Panc1 (cell line): ENCODE data around the gene FRMD5.

Experiments used
- CTCF ChIP-seq: fragments of 450-650 bp; IDR thresholded peaks from 2 replicates; pipeline ENCODE4 v1.5.1; 2017; ENCODE audit warnings: mild to moderate bottlenecking
- POLR2AphosphoS5 ChIP-seq: IDR thresholded peaks from 2 replicates; pipeline ENCODE4 v1.6.1; 2012; ENCODE audit warnings: mild to moderate bottlenecking, low read depth, low read length, moderate library complexity
- REST ChIP-seq, 2 experiments: IDR thresholded peaks; 2 replicates each; pipeline ENCODE4 v1.6.1; 2011 to 2012; ENCODE audit warnings: low read depth in 2 of 2, control low read depth in 1 of 2, low read length in 1 of 2, mild to moderate bottlenecking in 1 of 2, moderate library complexity in 1 of 2; ENCODE audit not compliant: insufficient read depth in 1 of 2
- SIN3A ChIP-seq: IDR thresholded peaks from 2 replicates; pipeline ENCODE4 v1.6.1; 2012; ENCODE audit warnings: low read depth, mild to moderate bottlenecking, low read length, moderate library complexity, borderline replicate concordance; ENCODE audit not compliant: insufficient read depth
- TCF7L2 ChIP-seq: IDR thresholded peaks from 2 replicates; pipeline ENCODE4 v1.6.1; 2011; ENCODE audit warnings: mild to moderate bottlenecking, low read depth, low read length, inconsistent platforms

DNA sequence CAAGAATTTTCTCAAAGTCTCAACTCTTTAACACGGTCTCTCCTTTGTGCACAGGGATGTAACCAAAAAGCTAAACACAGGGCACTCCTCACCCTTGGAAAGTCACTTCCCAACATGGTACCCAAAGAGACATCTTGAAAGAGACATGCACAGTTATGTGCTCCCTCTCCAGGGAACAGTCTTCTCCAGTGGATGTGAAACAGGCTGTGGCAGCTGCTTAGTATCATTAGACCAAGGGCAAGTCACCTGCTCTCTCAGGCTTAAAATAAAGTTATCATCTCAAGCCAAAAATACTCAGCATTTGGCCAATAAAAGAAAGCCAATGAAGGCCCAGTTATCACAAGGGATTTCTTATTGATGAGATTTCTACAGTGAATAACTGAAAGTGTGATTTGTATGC, 239.9 kb downstream of the FRMD5 start:
- TF ChIP-seq CTCF (no peak), POLR2AphosphoS5 (no peak), TCF7L2 (no peak), SIN3A (no peak), REST (IDR thresholded peaks at IDR 0.05; ENCODE audit: insufficient read depth in 1 of 2, low read depth in 2 of 2, low read length in 1 of 2) (no peak)
